Renal cortex interstitium (tissue), 11 donors: ENCODE measurements around the gene NUMB. TPM values are rescaled to one million over a fixed set of nuclear protein-coding genes. Genes with fewer than 3 reads are reported as not detected.

Source experiments
- DNase-seq, 11 donors: peaks; one replicate each; pipeline ENCODE4 v3.0.0-alpha.2; 2013; ENCODE audit warnings: low read depth in 9 of 11, low spot score in 4 of 11; ENCODE audit errors: extremely low read depth in 1 of 11
- polyA plus RNA-seq, 3 donors: library from polyadenylated mRNA; unstranded; fragments of 120-200 nt; gene quantifications; one replicate each; pipeline ENCODE4 v1.2.1, GENCODE V29; 2013; ENCODE audit not compliant: insufficient read length in 3 of 3

Gene NUMB
- polyA plus RNA-seq, 3 donors: 78.3 to 112 (median 87.8) TPM

- DNase-seq: no peak
Measured at GRCh38 chr14:73245480-73246325, 212.6 kb downstream of the NUMB start.

GRCh38 chr14:73244541-73245290 is 213.6 kb downstream of the NUMB start:
- no peak for DNase-seq

- no peak for DNase-seq
Measured at GRCh38 chr14:73243748-73244147, 214.6 kb downstream of the NUMB start.

- no peak for DNase-seq
Measured at GRCh38 chr14:73243341-73243740, 215.0 kb downstream of the NUMB start.

- no peak for DNase-seq
Measured at GRCh38 chr14:73242357-73242901, 215.9 kb downstream of the NUMB start.

- DNase-seq: no peak
Measured at GRCh38 chr14:73241481-73242165, 216.7 kb downstream of the NUMB start.

- DNase-seq: no peak
Measured at GRCh38 chr14:73240816-73241480, 217.4 kb downstream of the NUMB start.

- no peak for DNase-seq
Measured at GRCh38 chr14:73239393-73240241, 218.7 kb downstream of the NUMB start.

GRCh38 chr14:73238941-73239340 is 219.4 kb downstream of the NUMB start:
- no peak for DNase-seq

GRCh38 chr14:73238424-73238852 is 219.9 kb downstream of the NUMB start:
- DNase-seq: no peak

- no peak for DNase-seq
Measured at GRCh38 chr14:73237786-73238423, 220.4 kb downstream of the NUMB start.

GRCh38 chr14:73237219-73237785 is 221.0 kb downstream of the NUMB start, which contains the start of gene PAPLN:
PAPLN (plus strand) TSS chr14:73237506; CDS start chr14:73239779, 2,273 bp downstream.
- no peak for DNase-seq

GRCh38 chr14:73236752-73237218 is 221.6 kb downstream of the NUMB start:
- DNase-seq: no peak

GRCh38 chr14:73236157-73236556 is 222.2 kb downstream of the NUMB start:
- DNase-seq: no peak

GRCh38 chr14:73235531-73236155 is 222.7 kb downstream of the NUMB start:
- peak in 4 of 11 donors; percentile 68 to 84 (median 70) for DNase-seq

GRCh38 chr14:73234586-73235394 is 223.6 kb downstream of the NUMB start:
- no peak for DNase-seq
